IMR-90 (cell line): Measurements from ENCODE around the gene RIPK1. TPM values are rescaled to one million over a fixed set of nuclear protein-coding genes. Genes with fewer than 3 reads are reported as not detected.
A peak's percentile ranks its signal among the peaks of the same experiment; 100 is the strongest.

ENCODE experiments used
- ATAC-seq: fragments of 200-7000 bp; cut with Tn5 transposase; 2 replicates; pipeline ENCODE4 v1.9.1; 2020; ENCODE audit warnings: low read depth, mild to moderate bottlenecking, moderate library complexity
- BruUV-seq: library from RNA; stranded (reverse); fragments of 400-500 nt; replicated peaks from 2 replicates; lab custom pipeline; 2021; lab: Mats Ljungman, UMichigan
- CTCF ChIA-PET: fragments of 300-600 bp; formaldehyde crosslinking; extraction: SDS; loops from one replicate; lab custom pipeline; 2021; ENCODE audit warnings: antibody characterized with exemption; lab: Yijun Ruan, JAX
- POLR2A ChIA-PET: fragments of 300-600 bp; sonication (Branson Sonifier 250); formaldehyde crosslinking; loops from one replicate; lab custom pipeline; 2022; ENCODE audit warnings: antibody characterized with exemption; ENCODE audit not compliant: unreplicated experiment; lab: Charles Lee
- DNase-seq: peaks from one replicate; pipeline ENCODE4 v3.0.0; 2013
- H2AFZ ChIP-seq: replicated peaks from 2 replicates; pipeline ENCODE3; 2013; ENCODE audit warnings: low read length, mild to moderate bottlenecking; ENCODE audit not compliant: poor library complexity
- H2AK5ac ChIP-seq: 2 replicates; pipeline ENCODE4 v1.6.1; 2013; ENCODE audit warnings: low read depth, low read length, inconsistent platforms
- H2AK9ac ChIP-seq: replicated peaks from 2 replicates; pipeline ENCODE3; 2013; ENCODE audit warnings: mild to moderate bottlenecking, low read depth, low read length, moderate library complexity; ENCODE audit not compliant: poor library complexity
- H2BK120ac ChIP-seq: 2 replicates; pipeline ENCODE4 v1.6.1; 2013; ENCODE audit warnings: low read depth, low read length, inconsistent platforms
- H2BK15ac ChIP-seq: 3 replicates; pipeline ENCODE4 v1.6.1; 2013; ENCODE audit warnings: low read depth, low read length, inconsistent platforms
- H2BK20ac ChIP-seq: 2 replicates; pipeline ENCODE4 v1.6.1; 2013; ENCODE audit warnings: low read depth, mild to moderate bottlenecking, inconsistent platforms, low read length, moderate library complexity
- H2BK5ac ChIP-seq: 2 replicates; pipeline ENCODE4 v1.6.1; 2013; ENCODE audit warnings: mild to moderate bottlenecking, low read depth, low read length, inconsistent platforms; ENCODE audit not compliant: poor library complexity, severe bottlenecking
- H3K14ac ChIP-seq: replicated peaks from 2 replicates; pipeline ENCODE4 v1.6.1; 2013; ENCODE audit warnings: low read depth, low read length, inconsistent platforms
- H3K18ac ChIP-seq: 2 replicates; pipeline ENCODE4 v1.6.1; 2013; ENCODE audit warnings: low read depth, low read length, control low read depth
- H3K23ac ChIP-seq: 2 replicates; pipeline ENCODE4 v1.6.1; 2013; ENCODE audit warnings: low read depth, low read length, inconsistent platforms
- H3K27ac ChIP-seq: 2 replicates; pipeline ENCODE4 v1.5.1; 2013; ENCODE audit warnings: mild to moderate bottlenecking, control low read depth, low read length; ENCODE audit not compliant: insufficient read depth
- H3K27me3 ChIP-seq: 2 replicates; pipeline ENCODE4 v1.6.1; 2013; ENCODE audit warnings: low read length; ENCODE audit not compliant: control insufficient read depth, insufficient read depth
- H3K36me3 ChIP-seq: 2 replicates; pipeline ENCODE4 v1.6.1; 2013; ENCODE audit warnings: low read length, mixed read lengths; ENCODE audit not compliant: control insufficient read depth, insufficient read depth
- H3K4ac ChIP-seq: 2 replicates; pipeline ENCODE4 v1.6.1; 2013; ENCODE audit warnings: low read depth, low read length, inconsistent platforms
- H3K4me1 ChIP-seq: 2 replicates; pipeline ENCODE4 v1.6.1; 2013; ENCODE audit warnings: low read length, mixed read lengths; ENCODE audit not compliant: control insufficient read depth, insufficient read depth
- H3K4me2 ChIP-seq: 2 replicates; pipeline ENCODE4 v1.6.1; 2013; ENCODE audit warnings: low read depth, mild to moderate bottlenecking, control low read depth, low read length, moderate library complexity
- H3K4me3 ChIP-seq: 2 replicates; pipeline ENCODE4 v1.5.1; 2013; ENCODE audit warnings: low read depth, mild to moderate bottlenecking, control low read depth, low read length, moderate library complexity; ENCODE audit not compliant: insufficient read depth
- H3K56ac ChIP-seq: 2 replicates; pipeline ENCODE4 v1.6.1; 2013; ENCODE audit warnings: low read length, inconsistent platforms; ENCODE audit not compliant: insufficient read depth; ENCODE audit errors: extremely low read depth
- H3K79me1 ChIP-seq, 2 experiments: 2 replicates each; pipeline ENCODE4 v1.6.1; 2013; ENCODE audit warnings: low read length in 2 of 2, inconsistent platforms in 1 of 2, low read depth in 1 of 2
- H3K9ac ChIP-seq: 2 replicates; pipeline ENCODE4 v1.6.1; 2013; ENCODE audit warnings: low read depth, low read length, control low read depth
- H3K9me1 ChIP-seq: 2 replicates; pipeline ENCODE4 v1.6.1; 2013; ENCODE audit warnings: low read length, inconsistent platforms; ENCODE audit not compliant: insufficient read depth
- H3K9me3 ChIP-seq: 2 replicates; pipeline ENCODE4 v1.6.1; 2013; ENCODE audit warnings: low read length; ENCODE audit not compliant: control insufficient read depth, insufficient read depth
- H4K20me1 ChIP-seq: 2 replicates; pipeline ENCODE4 v1.6.1; 2013; ENCODE audit warnings: low read length, inconsistent platforms; ENCODE audit not compliant: insufficient read depth
- H4K5ac ChIP-seq: 2 replicates; pipeline ENCODE4 v1.6.1; 2013; ENCODE audit warnings: mild to moderate bottlenecking, low read depth, low read length, control low read depth
- H4K8ac ChIP-seq, 2 experiments: 2 replicates each; pipeline ENCODE4 v1.6.1; 2013; ENCODE audit warnings: low read depth in 2 of 2, low read length in 2 of 2, control low read depth in 1 of 2, inconsistent platforms in 1 of 2
- H4K91ac ChIP-seq: 2 replicates; pipeline ENCODE4 v1.6.1; 2013; ENCODE audit warnings: low read depth, low read length, inconsistent platforms; ENCODE audit not compliant: insufficient read depth
- BHLHE40 ChIP-seq: fragments of 150-350 bp; IDR thresholded peaks from 2 replicates; pipeline ENCODE4 v1.6.1; 2016; ENCODE audit warnings: mild to moderate bottlenecking, low read depth, low read length
- CEBPB ChIP-seq: IDR thresholded peaks from 2 replicates; pipeline ENCODE4 v1.6.1; 2012; ENCODE audit warnings: low read depth, low read length, improper control_type of control experiment
- MAZ ChIP-seq: IDR thresholded peaks from 2 replicates; pipeline ENCODE4 v1.6.1; 2012; ENCODE audit warnings: low read depth, mild to moderate bottlenecking, low read length, improper control_type of control experiment, moderate library complexity, borderline replicate concordance
- MXI1 ChIP-seq: IDR thresholded peaks from 2 replicates; pipeline ENCODE4 v1.6.1; 2012; ENCODE audit warnings: low read depth, mild to moderate bottlenecking, low read length, moderate library complexity, borderline replicate concordance
- NFE2L2 ChIP-seq: fragments of 150-350 bp; IDR thresholded peaks from 2 replicates; pipeline ENCODE4 v1.6.1; 2016; ENCODE audit warnings: low read depth, mild to moderate bottlenecking, low read length
- POLR2A ChIP-seq: IDR thresholded peaks from 2 replicates; pipeline ENCODE4 v1.6.1; 2012; ENCODE audit warnings: mild to moderate bottlenecking, low read depth, low read length
- USF2 ChIP-seq: fragments of 150-350 bp; IDR thresholded peaks from 2 replicates; pipeline ENCODE4 v1.6.1; 2017; ENCODE audit warnings: mild to moderate bottlenecking, antibody characterized with exemption, low read length, low read depth
- WGBS, 2 experiments: methylation state at CpG; one replicate each; pipeline versions ENCODE4 v1.1.5 to v1.1.7; 2013; ENCODE audit warnings: missing lambda C conversion rate in 2 of 2; ENCODE audit not compliant: insufficient read length in 1 of 2; ENCODE audit errors: extremely low coverage in 2 of 2; 5-methylcytosine and 5-hydroxymethylcytosine counted together
- dilution Hi-C: fragments of 300-500 bp; cut with HindIII; formaldehyde crosslinking; loops from one replicate; pipeline ENCODE4 v1.14.3; 2018; ENCODE audit warnings: low sequenced_read_pairs; ENCODE audit not compliant: unreplicated experiment
- in situ Hi-C: fragments of 300-500 bp; cut with MboI; formaldehyde crosslinking; loops from 3 replicates; pipeline ENCODE4 v1.14.3; 2019; ENCODE audit warnings: low sequenced_read_pairs, inconsistent platforms, mixed read lengths
- intact Hi-C: fragments of 100-400 bp; cut with micrococcal nuclease; formaldehyde crosslinking; loops from 2 replicates; pipeline ENCODE4 v1.10.0; 2022
- polyA plus RNA-seq, 3 experiments: library from polyadenylated mRNA; depleted of rRNA; stranded (reverse); fragments of >200 nt; gene quantifications; 2 replicates each; pipeline ENCODE4 v1.2.3, GENCODE V29; 2012; ENCODE audit warnings: low replicate concordance in 1 of 3
- total RNA-seq: library from RNA; depleted of rRNA; stranded (reverse); fragments of >200 nt; gene quantifications from 2 replicates; pipeline ENCODE4 v1.2.3, GENCODE V29; 2012

RIPK1 gene
- total and polyA plus RNA-seq, 2 of the 4 experiments (the other 2 are of a cell fraction), result 12.6 to 25.6 TPM

DNA sequence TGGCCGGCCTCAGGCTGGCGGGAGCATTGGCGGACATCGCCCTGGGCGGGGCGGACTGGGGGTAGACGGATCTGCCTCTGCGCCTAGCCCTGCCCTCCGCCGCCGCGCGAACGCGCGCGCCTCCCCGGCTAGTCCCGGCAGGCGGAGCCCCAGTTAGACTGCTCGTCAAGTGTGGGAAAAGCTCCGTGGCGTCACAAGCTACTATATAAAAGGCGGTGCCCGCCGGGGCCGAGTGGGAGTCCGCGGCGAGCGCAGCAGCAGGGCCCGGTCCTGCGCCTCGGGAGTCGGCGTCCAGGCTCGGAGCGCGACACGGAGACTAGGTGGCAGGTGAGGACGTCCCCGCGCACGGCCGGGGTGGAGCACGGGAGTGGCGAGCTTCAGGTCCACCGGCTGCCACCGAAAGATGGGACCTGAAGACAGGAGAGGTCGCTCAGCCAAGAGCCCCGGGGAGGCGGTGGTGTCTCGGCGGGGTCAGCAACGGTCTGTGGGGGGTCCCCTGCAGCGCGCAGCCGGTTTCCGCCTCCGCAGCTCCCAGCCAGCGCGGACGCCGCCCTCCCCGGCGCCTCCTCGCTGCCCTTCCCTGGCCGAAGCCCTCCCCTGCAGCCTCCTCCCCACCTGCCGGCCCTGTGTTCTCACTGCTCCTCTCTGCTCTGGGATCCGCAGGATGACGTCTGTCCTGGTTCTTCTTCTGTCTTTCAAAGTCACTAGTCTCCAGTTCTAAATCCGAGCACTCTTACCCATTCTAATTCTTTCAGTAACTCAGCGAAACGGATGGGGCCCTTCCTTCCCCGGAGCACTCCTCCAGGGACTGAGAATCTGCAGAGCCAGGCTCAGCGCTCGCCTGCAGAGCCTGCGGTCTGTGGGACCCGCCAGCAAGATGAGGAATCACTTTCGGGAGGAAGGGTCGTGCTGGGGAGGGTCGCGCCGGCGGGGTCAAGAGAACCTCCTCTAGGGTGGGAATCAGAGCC is 4.3 kb upstream of the RIPK1 start:
- H3K4ac ChIP-seq, result peak overlapping the region; percentile 73
- peak; percentile 86 for ATAC-seq
- in situ Hi-C loops, result no loop called here
- intact Hi-C loops, result no loop called here
- no TSS peak for BruUV-seq
- H3K56ac ChIP-seq, result no peak overlapping the region
- peak overlapping the region; percentile 96 for H2AK9ac ChIP-seq
- H4K8ac ChIP-seq, result peak overlapping the region in 1 of 2 experiments; percentile 60; a peak in 1 of 4 replicates
- H3K4me2 ChIP-seq, result peak overlapping the region; percentile 99
- POLR2A ChIA-PET, result interaction anchor here (0.6 to 1.0 kb wide), 4 partner anchors 62 to 688 kb away, joined by 3 to 16 read pairs (median 3); no protein-coding TSS in a partner anchor
- no peak overlapping the region for H2BK20ac ChIP-seq
- H3K14ac ChIP-seq, result peak overlapping the region; percentile 41
- peak overlapping the region; percentile 96 for H3K4me3 ChIP-seq
- no peak overlapping the region for H4K91ac ChIP-seq
- TF ChIP-seq POLR2A (peak; percentile 98), USF2 (no peak), BHLHE40 (no peak), MAZ (no peak; the same call in 1 of the 2 replicates), NFE2L2 (no peak), MXI1 (no peak), CEBPB (no peak)
- H2AK5ac ChIP-seq, result peak overlapping the region; percentile 39; the same call in 1 of the 2 replicates
- peaks cover 5 to 28% of the 10 kb centered on the region in 2 experiments; a peak in 3 of 4 replicates for H3K79me1 ChIP-seq
- H3K9ac ChIP-seq, result peak overlapping the region; percentile 78
- CTCF ChIA-PET, result interaction anchor here (0.8 to 1.0 kb wide), 3 partner anchors 75 to 326 kb away, joined by 3 to 4 read pairs (median 4); no protein-coding TSS in a partner anchor
- H3K36me3 ChIP-seq, result no peaks in the 10 kb centered on the region
- 0% methylated on average over 32 of the region's 85 CpGs; no CpG with 5 or more reads in 1 of the 2 experiments for WGBS, 2 experiments
- H2BK120ac ChIP-seq, result peak overlapping the region; percentile 9; the same call in 1 of the 2 replicates
- peak overlapping the region; percentile 71 for H3K23ac ChIP-seq
- H4K20me1 ChIP-seq, result peaks cover 1% of the 10 kb centered on the region; the same call in 1 of the 2 replicates
- no peak overlapping the region; the same call in 1 of the 2 replicates for H4K5ac ChIP-seq
- H3K27me3 ChIP-seq, result no peaks in the 10 kb centered on the region; the same call in 1 of the 2 replicates
- peak; percentile 91 for DNase-seq
- H2AFZ ChIP-seq, result peak overlapping the region; percentile 97
- no peaks in the 10 kb centered on the region for H3K9me3 ChIP-seq
- H3K4me1 ChIP-seq, result peaks cover 3% of the 10 kb centered on the region
- H2BK5ac ChIP-seq, result peak overlapping the region; percentile 42
- H2BK15ac ChIP-seq, result no peak overlapping the region
- dilution Hi-C loops, result no loop called here
- peak overlapping the region; percentile 26; the same call in 1 of the 2 replicates for H3K18ac ChIP-seq
- no peaks in the 10 kb centered on the region; the same call in 1 of the 2 replicates for H3K9me1 ChIP-seq
- H3K27ac ChIP-seq, result peak overlapping the region; percentile 64; the same call in 1 of the 2 replicates
